ENCODE measurements around the gene PRCC. TPM values are rescaled to one million over a fixed set of nuclear protein-coding genes. Genes with fewer than 3 reads are reported as not detected.
A peak's percentile ranks its signal among the peaks of the same experiment; 100 is the strongest.

PRCC gene
- polyA plus RNA-seq, 4 donors = 107 to 140 (median 125) TPM

DNA sequence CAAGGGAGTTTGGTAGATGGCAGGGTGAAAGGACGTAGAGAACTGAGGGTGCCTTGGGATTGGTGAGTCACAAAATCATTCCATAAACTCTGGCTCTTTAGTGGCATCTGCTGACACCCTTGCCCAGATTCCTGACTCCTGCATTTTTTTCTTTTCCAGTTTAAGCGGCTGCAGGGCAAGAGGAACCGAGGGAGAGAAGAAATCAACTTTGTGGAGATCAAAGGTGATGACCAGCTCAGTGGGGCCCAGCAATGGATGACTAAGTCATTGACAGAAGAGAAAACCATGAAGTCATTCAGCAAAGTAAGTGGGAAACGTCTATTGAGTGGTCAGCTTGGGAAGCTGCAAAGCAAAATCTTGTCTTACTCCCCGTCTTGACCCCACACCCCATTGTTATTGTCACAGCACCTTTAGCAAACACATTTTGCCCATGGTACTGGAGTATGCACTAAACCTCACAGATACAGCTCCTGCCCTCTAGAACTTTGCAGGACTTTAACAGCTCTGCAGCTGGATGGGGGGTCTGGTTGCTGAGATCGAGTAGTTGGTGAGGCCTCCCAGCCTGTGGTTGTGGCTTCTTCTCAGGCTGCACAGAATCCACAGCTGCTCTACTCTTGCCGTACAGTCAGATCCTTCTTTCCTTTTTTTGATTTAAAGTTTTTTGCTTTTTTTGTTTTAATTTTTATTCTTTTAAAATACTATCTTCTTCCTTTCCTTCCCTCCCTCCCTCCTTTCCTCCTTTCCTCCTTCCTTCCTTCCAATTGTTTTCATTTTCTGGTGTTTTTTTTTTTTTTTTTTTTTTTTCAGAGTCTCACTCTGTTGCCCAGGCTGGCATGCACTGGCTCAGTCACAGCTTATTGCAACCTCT is 27.4 kb downstream of the PRCC start:
- no peak for DNase-seq (ENCODE audit: low read depth in 4 of 4, low spot score in 3 of 4)

DNA sequence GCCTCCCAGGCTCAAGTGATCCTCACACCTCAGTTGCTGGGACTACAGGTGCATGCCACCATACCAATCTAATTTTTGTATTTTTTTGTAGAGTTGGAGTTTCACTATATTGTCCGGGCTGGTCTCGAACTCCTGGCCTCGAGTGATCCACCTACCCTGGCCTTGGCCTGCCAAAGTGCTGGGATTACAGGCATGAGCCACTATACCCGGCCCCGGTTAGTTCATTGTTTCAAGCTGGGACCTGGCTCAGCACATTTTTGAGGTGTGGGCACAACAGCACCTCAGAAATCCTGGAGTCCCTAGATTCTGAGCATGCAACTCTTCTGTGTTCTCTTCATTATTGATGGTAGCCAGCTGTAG is 28.0 kb downstream of the PRCC start:
- no peak for DNase-seq (ENCODE audit: low read depth in 4 of 4, low spot score in 3 of 4)

DNA sequence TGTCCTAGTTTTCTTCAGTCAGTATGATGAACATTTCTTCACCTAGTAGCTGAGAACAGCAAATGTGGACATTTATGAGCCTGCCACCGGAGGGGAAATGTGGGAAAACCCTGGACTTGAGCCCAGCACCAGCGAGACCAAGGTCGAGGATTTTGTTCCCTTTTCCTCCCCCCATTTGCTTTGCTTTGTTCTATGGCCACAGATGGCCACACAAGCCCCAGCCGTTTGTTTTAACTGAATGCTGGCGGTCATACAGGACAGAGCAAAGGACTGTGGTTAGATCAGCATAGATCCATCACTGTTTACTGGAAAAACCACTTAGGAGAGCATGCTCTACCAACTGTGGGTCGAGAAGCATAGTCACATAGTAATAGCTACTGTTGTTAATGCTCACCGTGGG is 28.5 kb downstream of the PRCC start:
- DNase-seq (ENCODE audit: low read depth in 4 of 4, low spot score in 3 of 4) = no peak

DNA sequence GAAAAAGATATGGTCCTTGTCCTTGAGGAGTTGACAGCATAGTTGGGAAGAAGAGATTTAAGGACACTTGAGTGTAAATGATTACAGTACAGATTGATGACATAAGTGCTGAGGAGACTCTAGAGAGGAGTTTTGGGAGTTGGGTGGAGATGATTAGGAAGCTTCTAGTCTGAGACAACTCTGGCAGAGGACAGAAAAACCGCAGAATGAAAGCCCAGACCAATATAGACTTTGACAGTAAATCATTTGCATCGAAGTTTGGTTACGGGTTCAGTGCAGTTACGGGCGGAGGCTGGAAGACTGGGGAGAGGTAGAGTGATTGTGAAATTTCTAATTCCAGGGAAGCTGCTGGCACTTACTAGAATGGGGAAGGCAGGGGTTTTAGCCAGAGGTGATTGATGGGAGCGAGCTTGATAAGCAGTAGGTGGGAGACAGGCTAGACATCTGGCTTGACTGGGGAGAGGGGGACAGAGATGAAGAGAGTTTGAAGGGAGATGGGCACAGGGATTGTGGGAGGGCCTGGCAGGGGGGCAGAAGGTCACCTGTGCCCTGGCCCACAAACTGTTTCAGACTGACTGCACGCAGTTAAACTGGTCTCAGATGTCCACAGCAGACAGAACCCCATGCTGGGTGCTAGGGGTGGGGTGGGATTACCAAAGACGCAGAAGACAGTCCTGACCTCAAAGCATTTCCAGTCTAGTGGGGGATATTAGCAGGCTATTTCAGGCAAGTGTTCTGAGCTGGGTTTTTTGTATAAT is 29.2 kb downstream of the PRCC start:
- DNase-seq (ENCODE audit: low read depth in 4 of 4, low spot score in 3 of 4) = no peak

DNA sequence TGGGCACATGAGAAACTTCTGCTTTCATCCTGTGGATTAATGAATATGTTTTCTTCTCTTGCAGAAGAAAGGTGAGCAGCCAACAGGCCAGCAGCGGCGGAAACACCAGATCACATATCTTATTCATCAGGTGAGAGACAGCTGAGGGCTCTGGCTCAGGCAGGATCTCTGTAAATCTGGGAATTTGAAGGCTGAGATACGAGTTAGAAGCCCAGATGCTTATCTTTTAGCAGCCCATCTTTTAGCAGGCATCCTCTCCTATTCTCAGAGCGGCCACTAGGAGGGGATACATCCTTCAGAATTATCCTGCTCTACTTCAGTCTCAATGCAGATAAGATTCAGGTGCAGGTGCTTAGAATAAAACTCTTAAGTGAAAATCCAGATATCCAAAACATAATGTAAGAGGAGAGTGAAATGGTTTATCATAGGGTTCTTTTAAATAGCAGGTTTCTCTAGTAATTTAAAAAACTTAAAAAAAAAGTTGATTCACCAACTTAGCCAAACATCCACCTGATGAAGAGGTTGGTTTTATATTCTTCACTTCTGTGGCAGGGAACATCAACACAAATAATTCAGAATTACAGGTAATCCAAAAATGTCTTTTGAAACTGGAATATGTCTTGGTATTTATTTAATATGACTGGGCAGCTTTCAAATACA is 30.0 kb downstream of the PRCC start:
- no peak for DNase-seq (ENCODE audit: low read depth in 4 of 4, low spot score in 3 of 4)

DNA sequence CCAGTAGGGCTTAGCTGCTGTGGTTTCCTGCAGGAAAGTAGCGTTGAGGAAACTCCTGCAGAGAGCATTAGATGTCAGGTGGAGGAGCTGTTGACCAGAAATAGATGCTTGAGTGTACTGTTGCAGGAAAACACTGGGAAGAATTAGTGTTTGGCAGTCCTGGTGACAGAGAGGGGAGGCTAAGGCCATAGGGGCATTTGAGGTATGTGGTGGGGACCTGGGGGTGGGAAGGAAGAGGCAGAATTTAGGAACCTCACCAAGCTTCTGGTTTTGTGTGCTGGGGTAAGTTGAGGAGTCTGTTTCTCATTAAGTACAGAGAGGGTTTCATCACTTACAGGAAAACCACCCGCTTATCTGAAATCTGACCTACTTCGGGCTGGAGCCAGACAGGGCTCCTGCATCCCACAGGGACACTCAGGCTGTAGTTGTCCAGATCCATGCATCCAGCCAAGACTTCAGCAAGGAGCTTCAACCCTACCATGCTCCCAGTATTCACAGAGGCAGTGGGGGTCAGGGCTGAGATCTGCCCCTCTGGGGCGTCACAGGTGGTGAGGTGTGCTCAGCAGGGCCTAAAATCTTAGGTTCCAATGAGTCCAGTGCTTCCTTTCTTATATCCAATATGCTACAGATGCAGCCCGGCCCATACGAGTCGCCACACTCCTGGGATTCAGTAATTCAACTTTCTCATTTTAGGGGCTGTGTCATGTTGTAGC is 34.2 kb downstream of the PRCC start:
- no peak for DNase-seq (ENCODE audit: low read depth in 4 of 4, low spot score in 3 of 4)

DNA sequence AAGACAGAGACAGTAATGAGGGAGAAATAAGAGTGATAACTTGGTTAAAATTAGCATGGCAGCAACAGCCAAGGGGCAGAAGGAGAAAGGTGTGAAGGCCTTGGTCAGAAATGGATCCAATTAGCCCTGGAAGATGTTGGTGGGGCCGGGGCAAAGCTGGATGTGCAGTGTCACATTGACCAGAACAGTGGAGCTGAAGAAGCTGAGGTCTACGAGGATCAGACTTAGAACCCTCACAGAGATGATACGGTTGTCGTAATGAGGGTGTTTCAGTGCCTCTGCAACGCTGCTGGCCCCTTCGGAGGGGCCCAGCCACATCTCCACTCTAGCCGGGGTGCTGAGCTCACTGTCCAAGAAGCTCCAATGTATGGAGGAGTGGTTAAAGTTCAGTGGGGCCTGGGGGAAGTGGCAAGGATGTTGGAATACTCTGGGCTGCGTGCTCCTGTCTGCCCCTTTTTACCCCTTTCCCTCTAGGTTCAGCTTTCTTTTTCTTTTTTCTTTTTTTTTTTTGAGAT is 35.1 kb downstream of the PRCC start:
- no peak for DNase-seq (ENCODE audit: low read depth in 4 of 4, low spot score in 3 of 4)

DNA sequence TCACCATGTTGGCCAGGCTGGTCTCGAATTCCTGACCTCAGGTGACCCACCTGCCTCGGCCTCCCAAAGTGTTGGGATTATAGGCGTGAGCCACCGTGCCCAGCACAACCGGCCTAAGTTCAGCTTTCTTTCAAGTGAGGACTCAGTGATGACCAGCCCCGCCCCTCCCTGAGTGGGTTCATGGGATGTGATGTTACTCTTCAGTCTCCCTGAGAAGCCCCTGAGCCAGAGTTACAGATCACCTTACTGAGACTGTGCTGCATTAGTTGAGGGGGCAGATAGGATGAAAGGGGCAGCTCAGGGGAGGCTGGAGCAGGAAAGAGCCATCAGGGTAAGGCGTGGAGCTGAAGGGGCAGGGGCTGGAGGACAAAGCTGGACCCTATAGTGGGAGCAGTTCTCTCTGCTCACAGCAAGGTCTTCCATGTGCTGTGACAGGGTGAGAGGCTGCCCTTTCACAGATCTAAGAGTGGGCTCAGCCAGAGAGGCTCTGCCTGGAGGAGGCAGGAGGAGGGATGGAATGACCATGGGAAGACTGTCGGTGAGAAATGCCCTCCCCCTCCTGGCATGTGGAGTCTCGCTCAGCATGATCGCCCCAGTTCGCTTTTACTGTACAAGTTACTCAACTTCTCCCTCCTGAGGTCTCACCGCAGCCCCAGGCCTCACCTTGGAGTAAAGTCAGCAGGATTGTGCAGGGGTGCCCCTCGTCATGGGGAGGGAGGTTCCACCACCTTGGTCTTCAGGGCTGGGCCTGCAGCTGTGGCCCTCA is 35.9 kb downstream of the PRCC start:
- DNase-seq (ENCODE audit: low read depth in 4 of 4, low spot score in 3 of 4) = no peak

DNA sequence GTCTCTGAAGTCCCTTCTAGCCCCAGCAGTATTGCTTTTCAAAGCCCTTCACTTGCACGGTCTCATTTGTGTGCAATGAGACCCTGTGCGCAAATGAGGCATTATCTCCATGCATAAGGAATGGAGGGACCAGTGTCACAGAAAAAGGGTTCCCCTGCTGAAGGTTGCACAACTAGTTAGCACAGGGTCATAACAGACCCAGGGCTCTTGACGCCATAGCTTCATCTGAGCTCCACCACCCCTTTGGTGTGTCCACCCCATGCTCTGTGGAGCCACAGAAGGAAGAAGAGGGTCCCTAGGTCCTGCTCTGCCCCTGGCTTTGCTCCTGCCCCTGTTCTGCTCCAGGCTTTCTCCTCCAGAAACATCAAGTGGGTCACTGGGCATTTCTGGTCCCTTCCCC is 36.7 kb downstream of the PRCC start:
- no peak for DNase-seq (ENCODE audit: low read depth in 4 of 4, low spot score in 3 of 4)

DNA sequence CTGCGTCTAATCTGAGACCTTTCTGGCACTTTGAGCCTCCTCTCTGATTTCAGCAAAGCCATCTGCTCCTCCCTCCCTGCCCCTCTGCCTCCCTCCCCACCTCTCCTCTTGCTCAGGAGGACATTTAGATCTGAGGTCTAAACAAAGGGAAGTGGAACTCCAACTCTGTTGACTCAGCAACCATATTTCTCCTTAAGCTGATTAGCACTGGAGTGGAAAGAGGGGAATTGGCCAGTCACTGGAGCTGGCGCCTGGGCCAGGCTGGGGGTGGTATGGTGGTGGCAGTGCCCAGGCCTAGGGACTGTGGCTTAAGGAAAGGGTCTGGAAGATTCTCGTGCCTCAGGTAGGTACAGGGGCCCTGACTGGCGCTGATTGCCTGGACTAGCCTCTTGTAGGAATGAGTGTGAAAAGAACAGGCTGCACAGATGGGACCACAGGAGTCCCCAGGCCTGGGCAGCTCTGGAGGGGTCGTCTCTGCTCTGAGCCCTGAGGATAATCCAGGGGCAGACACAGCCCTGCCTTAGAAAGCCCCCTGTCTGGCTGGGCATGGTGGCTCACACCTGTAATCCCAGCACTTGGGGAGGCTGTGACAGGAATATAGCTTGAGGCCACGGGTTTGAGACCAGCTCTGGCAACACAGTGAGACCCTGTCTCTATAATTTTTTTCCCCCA is 37.4 kb downstream of the PRCC start:
- no peak for DNase-seq (ENCODE audit: low read depth in 4 of 4, low spot score in 3 of 4)

DNA sequence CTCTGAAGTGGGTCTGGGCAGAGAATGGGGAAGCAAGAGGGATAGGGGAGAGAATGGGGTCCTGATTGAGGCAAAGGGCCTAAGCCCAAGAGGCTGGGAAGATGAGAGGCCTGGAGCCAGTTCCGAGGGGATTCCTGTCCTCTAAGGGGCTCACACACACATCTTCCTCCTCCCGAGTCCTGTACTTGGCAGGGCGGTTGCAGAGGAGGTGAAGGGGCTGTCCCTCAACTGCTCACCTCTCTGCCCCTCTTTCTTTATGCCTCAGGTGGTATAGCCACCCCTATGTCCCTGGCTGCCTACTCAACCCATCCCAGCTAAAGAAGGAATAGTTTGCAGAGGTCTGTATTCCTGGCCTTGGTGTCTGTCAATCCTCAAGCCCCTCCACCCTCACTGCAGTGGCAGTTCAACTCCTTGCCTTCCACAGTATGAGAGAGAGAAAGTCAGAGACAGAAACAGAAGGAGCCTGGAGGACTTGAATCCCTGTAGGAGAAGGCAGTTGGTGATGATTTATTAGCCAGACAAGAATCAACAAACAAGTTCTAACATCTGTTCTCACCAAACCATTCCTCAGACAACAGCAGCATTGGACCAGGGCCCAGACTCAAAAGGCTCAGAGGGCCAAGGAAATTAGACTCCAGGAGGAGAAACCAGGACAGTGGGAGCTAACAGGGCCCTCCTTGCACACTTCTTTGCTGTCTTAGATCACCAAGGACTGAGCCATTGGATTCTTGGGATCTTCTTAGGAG is 38.6 kb downstream of the PRCC start:
- peak; percentile 57 to 75 (median 66) for DNase-seq (ENCODE audit: low read depth in 4 of 4, low spot score in 3 of 4)

DNA sequence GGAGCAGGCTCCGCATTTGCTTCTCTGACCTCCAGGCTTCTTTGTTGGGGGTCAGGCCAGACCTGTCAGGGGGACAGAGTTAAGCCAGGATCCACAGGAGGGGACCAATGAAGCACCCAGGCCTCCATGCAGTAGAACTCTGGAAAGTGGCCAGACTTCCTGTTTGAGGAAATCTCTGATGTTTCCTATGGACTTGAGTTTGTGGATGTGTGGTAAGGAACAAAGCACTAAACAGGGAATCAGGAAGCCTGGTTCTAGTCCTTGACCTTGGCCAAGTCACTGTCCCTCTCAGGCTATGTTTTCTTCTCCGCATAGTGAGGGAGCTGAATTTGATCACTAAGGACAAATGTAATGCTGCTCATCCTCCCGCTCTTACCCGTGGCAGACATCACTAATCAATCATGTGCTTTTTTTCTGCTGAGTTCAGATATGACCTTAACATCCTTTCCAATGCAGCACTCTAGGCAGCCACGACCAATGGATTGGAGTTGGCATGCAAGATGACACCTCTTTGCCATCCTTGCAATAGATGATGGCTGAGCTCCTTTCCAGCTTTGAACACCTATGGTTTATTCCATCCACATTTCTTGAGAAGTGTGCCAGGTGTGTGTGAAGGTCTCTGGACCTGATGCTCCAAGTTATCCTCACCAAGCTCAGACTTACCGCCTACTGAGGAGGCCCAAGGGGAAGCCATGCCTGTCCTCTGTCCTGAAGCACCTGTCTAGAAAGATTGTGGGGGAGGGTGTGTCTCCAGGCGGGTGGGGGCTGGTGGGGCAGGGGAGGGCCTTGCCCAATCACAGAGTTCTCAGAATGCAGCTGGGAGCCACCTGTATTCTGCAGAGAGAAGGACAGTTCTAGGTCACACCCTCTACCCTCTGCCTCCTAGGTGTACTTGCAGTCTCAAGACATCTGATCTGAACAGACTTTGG is 39.4 kb downstream of the PRCC start:
- no peak for DNase-seq (ENCODE audit: low read depth in 4 of 4, low spot score in 3 of 4)

DNA sequence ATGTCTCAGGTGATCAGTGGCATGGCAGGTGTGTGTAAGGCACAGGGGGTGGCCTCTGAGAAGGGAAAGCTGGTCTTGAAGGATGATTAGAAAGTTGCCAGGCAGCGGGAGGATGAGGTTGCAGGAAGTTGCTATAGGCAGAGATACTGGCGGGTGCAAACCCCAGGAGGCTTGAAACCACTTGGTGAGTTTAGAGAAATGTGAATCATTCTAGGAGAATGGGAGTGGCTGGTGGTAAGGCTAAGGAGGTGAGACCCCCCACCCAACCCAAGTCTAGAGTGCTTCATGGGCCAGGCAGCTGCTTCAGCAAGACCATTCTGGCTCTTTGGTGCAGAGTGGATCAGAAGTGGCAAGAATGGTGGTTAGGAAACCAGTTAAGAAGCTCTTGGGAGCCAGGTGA is 40.3 kb downstream of the PRCC start:
- DNase-seq (ENCODE audit: low read depth in 4 of 4, low spot score in 3 of 4) = no peak

DNA sequence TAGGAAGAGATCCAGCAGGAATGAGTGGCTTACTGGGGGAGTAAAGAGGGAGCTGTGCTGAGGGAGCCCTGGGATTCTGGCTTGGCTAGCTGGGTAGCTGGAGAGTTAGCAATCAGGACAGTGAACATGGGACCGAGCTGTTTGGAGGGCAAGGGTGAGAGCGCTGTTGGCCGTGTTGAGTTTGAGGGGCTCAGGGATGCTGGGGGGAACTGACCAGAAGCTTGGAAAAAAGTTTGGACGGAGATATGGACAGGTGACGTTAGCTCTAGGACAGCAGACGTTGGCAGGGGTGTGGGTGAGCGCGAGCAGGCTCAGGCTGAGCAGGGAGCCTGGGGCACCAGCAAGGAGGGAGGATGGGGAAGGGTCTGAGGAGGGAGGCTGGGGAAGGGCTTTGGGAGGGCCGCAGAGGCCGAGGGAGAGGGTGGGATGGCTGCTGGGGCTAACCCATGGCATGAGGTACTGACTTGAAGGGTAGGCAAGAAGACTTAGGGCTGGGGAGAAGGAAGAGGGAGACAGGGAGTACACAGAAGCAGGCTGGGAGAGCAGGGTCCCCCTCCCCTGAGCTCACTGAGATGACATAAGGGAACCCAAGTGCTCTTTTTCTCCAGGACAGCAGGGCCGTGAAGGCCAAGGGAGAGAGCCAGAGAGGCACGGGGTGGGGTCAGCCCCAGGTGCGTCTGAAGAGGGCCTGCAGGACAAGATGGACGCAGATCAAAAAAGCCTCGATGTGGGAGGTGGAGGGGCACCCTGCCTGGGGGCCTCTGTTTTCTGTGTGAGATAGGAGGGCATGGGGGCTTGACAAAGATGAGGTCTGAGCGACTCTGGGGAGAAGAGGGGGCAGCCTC is 41.1 kb downstream of the PRCC start:
- no peak for DNase-seq (ENCODE audit: low read depth in 4 of 4, low spot score in 3 of 4)

DNA sequence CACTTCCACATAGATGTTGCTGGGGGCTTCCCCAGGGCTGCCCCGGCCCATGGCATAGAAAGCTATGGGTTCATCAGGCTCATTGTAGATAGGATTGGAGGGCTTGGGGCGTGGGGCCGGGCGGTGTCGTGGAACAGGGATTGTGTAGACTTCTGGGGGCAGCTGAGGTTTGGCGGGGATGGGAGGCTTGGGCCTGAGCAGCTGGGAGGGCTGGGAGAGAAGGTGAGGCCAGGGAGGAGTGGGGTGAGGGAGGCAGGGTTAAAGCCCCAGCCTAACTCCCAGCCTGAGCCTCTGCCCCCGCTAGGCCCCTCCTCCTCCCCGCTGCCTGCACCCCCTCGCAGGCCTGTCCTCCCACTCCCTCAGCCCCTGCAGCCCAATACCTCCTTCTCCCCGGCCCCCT is 41.9 kb downstream of the PRCC start:
- DNase-seq (ENCODE audit: low read depth in 4 of 4, low spot score in 3 of 4) = no peak

DNA sequence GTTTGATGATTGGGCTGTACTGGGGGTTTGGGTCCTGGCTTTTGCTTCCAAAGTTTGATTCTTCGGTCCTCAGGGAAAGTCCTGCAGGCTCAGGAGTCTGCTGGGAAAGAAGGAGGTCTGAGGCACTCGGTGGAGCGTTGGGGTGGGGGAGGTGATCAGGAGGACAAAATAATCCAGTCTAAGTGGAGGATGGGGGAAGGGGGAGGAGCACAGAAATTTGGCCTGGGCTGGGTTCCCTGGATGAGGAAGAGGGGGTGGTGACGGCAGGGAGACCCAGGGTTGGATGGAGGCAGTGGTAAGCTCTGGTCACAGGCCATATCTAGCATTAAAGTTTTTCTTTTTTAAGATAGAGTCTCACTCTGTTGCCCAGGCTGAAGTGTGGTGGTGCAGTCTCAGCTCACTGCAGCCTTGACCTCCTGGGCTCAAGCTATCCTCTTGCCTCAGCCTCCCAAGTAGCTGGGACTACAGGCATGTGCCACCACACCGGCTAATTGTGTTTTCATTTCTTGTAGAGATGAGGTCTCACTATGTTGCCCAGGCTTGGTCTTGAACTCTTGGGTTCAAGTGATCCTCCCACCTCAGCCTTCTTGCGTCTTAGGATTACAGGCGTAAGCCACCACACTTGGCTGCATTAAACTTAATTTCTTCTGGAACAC is 42.5 kb downstream of the PRCC start:
- no peak for DNase-seq (ENCODE audit: low read depth in 4 of 4, low spot score in 3 of 4)
